Measurements from ENCODE around the gene STX16.
"Not testable (repeated sequence)": the region's sequence is repeated elsewhere in the genome, so short reads cannot be mapped to it uniquely, and the experiment has no call there.

Gene STX16

DNA sequence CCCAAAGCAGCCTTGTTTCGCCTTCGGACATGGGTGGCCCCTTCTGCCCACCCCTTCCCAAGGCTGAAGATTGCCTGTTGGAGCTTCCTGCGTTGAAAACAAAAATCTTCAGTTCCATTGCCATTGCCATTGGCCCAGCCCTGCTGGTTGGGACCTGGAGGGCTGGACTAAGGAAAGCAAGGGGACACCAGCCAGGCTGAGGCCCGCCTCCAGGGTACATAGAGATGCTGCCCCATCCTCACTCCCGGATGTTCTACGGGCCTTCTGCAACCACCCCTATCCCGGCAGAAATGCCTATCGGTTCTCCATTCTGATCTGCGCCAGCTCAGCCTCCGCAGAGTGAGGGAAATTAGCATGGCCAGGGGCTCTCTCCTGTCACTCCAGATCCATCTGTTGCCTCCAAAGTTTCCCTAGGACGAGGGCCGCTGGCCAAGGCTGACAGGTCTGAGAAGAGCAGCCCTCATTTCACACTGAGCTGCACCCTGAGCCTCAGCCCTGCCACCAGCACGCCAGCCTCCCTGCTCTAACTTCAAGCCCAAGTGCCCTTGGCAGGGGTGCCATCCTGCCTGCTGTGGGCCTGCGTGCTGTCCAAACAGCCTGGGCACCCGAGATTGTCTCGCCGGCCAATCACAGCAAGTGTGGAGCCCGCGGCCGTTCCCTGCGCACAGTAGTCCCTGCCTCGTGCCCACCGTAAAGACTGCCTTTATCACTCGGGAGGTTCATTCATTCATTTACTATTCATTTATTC lies 13.4 kb upstream of the STX16 start:
- no peak for DNase-seq

DNA sequence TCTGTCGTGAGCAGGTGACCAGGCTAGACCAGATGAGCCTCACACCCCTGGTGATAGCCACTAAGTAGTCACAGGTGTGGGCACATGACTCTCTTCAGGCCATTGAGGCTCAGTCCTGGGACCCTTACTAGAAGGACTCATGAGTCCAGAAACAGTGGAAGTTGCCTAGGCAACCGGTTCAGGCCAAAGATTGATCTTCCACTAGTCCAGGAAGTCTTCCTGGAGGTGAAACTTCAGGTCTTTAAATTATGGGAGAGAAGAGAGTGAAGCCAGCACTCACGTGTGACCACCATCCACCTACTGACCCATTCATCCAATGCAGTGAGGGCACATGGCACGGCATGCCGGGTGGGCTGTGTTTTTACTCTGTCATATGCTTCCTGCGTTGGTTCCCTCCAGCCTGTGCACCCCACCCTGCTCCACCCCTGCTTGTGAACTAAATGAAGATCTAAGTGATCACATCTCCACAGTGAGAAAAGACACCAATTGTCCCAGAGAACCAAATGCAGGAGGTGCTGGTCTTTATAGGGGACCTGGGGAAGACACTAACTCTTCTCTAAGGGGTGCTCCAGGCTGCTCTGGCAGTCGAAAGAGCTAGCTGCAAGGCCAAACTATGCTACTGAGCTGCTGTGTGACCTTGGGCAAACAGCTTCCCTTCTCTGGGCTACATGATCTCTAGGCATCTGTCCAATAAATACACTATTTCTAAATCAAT lies 12.5 kb upstream of the STX16 start:
- no peak for DNase-seq

DNA sequence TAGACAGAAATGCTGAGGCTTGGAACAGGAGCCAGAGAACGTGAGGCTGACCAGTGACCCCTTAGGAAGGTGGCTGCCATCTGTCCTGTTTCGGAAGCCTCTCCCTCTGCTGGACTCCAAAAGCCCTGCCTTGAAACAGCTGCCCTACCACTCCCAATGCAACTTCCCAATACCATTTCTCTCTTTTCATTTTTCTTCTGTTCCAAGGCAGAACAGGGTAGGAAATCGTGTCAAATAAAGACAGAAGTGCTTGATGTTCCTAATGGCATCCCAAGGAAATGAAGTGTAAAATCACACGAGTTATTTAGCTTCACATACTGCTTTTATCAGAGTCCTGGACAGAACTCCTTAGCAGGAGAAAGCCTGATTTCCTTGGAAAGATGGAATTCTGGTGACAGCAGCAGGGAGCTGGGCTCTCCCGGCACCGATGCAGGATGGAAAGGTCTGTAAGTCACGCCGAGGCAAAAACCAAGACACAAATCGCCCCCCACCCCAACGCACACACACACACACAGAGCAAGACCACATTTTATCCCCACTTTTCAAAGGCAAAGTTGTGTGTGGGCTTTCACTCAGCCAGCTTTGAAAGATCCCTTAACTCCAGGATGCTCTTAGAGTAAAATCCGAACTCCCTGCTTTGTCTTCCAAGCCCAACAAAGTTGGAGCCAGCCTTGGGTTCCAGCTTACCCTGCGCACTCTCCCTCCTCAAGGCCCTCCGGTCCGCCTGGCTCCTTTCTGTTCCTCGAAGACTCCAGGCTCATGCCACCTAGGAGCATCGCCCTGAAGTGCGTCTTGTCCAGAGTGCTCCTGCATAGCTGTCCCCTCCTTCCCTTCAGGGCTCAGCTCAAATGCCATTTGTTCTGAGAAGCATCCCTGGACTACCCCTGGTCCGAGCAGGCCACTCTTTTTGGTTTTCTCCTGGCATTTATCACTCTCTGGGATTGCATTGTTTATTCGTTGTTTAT lies 11.6 kb upstream of the STX16 start:
- no peak for DNase-seq

GRCh38 chr20:58640446-58640845 lies 10.6 kb upstream of the STX16 start:
- DNase-seq, result no peak

DNA sequence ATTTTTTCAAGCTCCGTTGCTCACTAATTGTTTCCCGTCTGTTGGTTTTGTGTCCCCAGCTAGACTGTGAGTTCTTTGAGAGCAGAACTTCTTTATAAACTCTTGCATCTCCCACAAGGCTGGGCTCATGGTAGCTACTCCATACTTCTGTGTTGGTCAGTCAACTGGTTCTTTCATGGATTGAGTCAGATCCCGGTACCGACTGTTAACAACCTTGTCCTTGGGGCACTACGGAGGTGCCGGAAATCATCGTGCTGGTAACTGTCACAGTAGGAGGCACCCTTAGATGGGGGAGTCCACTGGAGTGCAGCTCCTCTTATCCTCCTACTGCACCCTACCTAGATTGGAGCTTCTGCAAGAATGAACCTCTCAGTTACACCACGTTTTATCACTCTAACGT lies 8.6 kb upstream of the STX16 start:
- DNase-seq, result no peak

GRCh38 chr20:58642896-58643295 lies 8.2 kb upstream of the STX16 start:
- DNase-seq, result not testable (repeated sequence)

- no peak for DNase-seq
Observed at GRCh38 chr20:58645412-58645968, 5.6 kb upstream of the STX16 start.

DNA sequence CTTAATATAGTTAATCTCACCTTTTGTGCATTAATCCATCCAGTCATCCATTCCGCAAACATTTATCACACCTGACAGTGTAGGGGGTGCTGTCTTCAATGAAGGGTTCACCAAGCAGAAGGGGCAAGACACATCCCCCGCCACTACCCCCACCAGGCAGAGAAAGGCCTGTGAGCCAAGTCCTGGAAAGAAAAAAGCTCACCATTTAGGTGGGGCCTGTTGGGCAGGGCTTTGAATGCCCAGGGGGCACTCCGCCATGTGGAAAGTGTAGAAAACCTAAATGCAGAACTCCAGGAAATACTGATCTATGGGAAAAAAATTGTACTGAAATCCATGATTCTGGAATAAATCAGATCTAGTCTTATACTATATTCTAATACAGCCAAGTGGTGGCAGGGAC lies 4.8 kb upstream of the STX16 start:
- no peak for DNase-seq

GRCh38 chr20:58646703-58647102 lies 4.4 kb upstream of the STX16 start:
- DNase-seq, result no peak

DNA sequence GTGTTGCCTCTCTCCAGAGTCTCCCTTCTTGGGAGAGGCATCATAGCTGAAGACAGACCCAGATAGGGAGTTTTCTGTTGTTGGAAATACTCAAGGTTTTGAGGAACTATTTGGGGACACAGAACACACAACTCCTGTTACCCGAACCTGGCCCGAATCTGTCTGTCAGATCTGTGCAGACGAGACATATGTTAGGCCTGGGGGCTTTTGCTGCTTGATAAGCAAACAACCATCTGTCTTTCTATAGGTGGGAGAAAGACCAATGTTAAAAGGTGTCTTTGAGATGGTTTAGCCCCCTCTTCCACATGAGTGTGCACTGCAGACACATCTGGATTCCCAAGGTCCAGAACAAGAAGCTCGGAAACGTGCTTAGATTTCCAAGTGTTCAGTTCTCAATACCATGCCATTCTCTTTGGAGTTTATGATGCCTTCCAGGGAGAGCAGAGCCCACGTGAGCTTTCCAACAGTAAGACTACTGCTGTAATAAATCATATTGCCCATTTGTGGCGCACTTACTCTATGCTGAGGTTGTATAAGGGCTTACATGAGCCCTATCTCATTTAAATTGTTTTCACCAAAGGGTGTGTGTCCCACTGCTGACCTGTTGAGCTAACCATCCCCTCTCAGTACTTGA lies 3.8 kb upstream of the STX16 start:
- DNase-seq, result no peak

DNA sequence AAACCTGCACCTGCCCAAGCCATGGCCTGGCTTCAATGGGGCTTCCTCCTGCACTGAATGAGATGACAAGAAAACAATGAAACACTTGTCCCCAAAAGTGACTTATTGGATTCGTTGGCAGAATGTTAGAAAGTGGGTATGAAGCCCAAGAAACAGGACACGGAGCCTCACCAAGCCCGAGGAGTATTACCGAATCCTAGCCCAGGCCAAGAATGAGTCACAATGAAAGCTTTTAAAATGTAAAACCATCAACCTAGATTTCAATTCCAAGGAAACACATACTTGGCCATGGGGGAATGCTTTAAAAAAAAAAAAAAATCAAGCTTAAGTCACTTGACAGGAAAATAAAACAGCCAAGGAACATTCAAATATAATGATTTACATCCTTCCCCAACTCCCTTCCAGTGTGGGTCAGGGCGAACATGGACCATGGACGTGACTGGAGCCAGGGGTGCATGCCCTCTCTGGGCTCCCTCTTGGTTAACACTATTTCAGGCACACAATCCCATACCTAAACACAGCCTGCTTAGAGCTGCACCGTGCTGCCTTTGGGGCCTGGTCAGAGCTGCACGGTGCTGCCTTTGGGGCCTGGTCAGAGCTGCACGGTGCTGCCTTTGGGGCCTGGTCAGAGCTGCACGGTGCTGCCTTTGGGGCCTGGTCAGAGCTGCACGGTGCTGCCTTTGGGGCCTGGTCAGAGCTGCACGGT lies 3.1 kb upstream of the STX16 start:
- no peak for DNase-seq

GRCh38 chr20:58648502-58648825 lies 2.6 kb upstream of the STX16 start:
- DNase-seq, result not testable (repeated sequence)

- DNase-seq, result no peak
Observed at GRCh38 chr20:58649288-58650180, 1.5 kb upstream of the STX16 start.

- DNase-seq, result no peak
Observed at GRCh38 chr20:58650181-58650775, 805 bp upstream of the STX16 start.

- DNase-seq, result no peak
Observed at GRCh38 chr20:58651559-58651945, 469 bp downstream of the STX16 start.

GRCh38 chr20:58651946-58652605 lies 993 bp downstream of the STX16 start:
- DNase-seq, result peak; percentile 24

DNA sequence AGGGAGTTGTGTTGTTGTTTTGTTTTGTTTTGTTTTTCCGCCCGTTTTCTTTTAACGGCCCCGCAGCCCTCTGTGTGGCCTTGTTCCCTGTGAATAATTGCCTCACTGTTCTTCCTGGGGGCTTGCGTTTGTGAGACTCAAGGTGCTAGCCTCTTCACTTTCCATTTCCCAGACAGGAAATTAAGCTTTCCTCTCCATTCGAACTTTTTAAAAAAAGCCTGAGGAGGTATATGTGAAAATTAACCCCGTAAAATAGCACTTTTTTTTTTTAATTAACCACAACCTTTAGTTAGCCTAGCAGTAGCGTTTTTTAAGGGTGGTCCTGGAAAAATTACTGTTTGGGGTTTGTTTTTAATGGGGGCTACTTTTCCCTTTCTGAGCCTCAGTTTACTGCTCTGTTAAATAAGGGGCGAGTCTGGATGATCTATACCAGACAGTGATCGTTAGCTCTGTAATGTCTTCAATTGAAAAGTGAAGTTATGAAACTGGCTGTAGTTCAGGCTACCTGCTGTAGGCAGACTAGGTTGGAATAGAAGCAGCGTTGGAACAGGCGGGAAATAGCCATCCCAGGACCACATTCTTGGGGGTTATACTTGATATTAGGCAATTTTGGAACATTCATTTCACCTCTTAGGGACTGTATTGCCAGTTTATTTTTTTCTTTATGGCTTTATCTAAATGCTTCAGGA lies 1.7 kb downstream of the STX16 start:
- DNase-seq, result no peak

DNA sequence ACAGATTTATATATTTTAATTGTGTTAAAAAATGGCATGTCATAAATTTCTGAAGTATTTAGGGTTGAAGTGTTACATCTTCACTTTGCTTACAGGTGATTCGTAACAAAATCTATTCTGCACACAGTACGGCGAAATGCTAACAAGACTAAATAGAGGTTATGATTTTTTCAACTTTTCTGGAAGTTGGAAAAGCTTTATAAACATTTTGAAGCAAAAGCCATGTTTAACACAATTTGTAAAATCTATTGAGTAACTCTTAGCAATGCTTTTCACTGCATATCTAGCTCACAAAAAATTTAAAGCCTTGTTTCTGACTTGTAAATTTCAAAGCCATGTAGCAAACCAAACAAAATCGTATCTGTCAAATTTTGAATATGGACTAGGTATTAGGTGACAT lies 3.3 kb downstream of the STX16 start:
- no peak for DNase-seq

GRCh38 chr20:58655328-58656107 lies 4.4 kb downstream of the STX16 start:
- DNase-seq, result no peak
